Activated naive CD4-positive, alpha-beta T cell treated with anti-CD3 and anti-CD28 coated beads, Interleukin-2, amount 10 ng/mL, durations not matched to agents 7 days and 5 days (primary cell): ENCODE data around the gene ASTN1.

Source experiments
- CTCF ChIA-PET: fragments of 350-600 bp; sonication (Branson Sonifier 250); formaldehyde crosslinking; loops from one replicate; lab custom pipeline; 2021; ENCODE audit warnings: antibody characterized with exemption; lab: Charles Lee
- DNase-seq: peaks from one replicate; pipeline ENCODE4 v3.0.0-alpha.2; 2020
- H3K27ac Mint-ChIP-seq: one replicate; pipeline ENCODE4 v1.8.0; 2021; ENCODE audit warnings: mild to moderate bottlenecking, moderate library complexity, mixed read lengths
- H3K27me3 Mint-ChIP-seq: one replicate; pipeline ENCODE4 v1.8.0; 2021; ENCODE audit warnings: mild to moderate bottlenecking, mixed read lengths
- H3K36me3 Mint-ChIP-seq: one replicate; pipeline ENCODE4 v1.8.0; 2021; ENCODE audit warnings: mixed read lengths
- H3K4me1 Mint-ChIP-seq: one replicate; pipeline ENCODE4 v1.8.0; 2021; ENCODE audit warnings: mixed read lengths
- H3K4me3 Mint-ChIP-seq: one replicate; pipeline ENCODE4 v1.8.0; 2021; ENCODE audit warnings: mild to moderate bottlenecking, moderate library complexity, mixed read lengths
- H3K9me3 Mint-ChIP-seq: one replicate; pipeline ENCODE4 v1.8.0; 2021; ENCODE audit warnings: mixed read lengths

ASTN1 gene

GRCh38 chr1:177020851-177021589 is 143.5 kb downstream of the ASTN1 start:
- Mint-ChIP-seq H3K9me3 (no peaks in the 10 kb centered on the region), H3K4me3 (no peak overlapping the region), H3K4me1 (no peaks in the 10 kb centered on the region), H3K36me3 (no peaks in the 10 kb centered on the region), H3K27ac (no peak overlapping the region), H3K27me3 (no peaks in the 10 kb centered on the region)
- DNase-seq: no peak
- CTCF ChIA-PET: no interaction called here

- Mint-ChIP-seq H3K27me3 (no peaks in the 10 kb centered on the region), H3K4me3 (no peak overlapping the region), H3K27ac (no peak overlapping the region), H3K36me3 (no peaks in the 10 kb centered on the region), H3K4me1 (no peaks in the 10 kb centered on the region), H3K9me3 (no peaks in the 10 kb centered on the region)
- CTCF ChIA-PET: no interaction called here
- no peak for DNase-seq
These were observed 147.1 kb downstream of the ASTN1 start for GRCh38 chr1:177017287-177017852.

GRCh38 chr1:177014325-177014724 is 150.2 kb downstream of the ASTN1 start:
- Mint-ChIP-seq H3K36me3 (no peaks in the 10 kb centered on the region), H3K27me3 (no peaks in the 10 kb centered on the region), H3K9me3 (no peaks in the 10 kb centered on the region), H3K4me3 (no peak overlapping the region), H3K27ac (no peak overlapping the region), H3K4me1 (no peaks in the 10 kb centered on the region)
- DNase-seq: no peak
- CTCF ChIA-PET: no interaction called here

- DNase-seq: no peak
- no peaks in the 10 kb centered on the region for H3K9me3 Mint-ChIP-seq
- no peaks in the 10 kb centered on the region for H3K36me3 Mint-ChIP-seq
- H3K4me3 Mint-ChIP-seq: no peak overlapping the region
- H3K27me3 Mint-ChIP-seq: no peaks in the 10 kb centered on the region
- no peak overlapping the region for H3K27ac Mint-ChIP-seq
- no peaks in the 10 kb centered on the region for H3K4me1 Mint-ChIP-seq
- CTCF ChIA-PET: no interaction called here
These were observed 152.1 kb downstream of the ASTN1 start for GRCh38 chr1:177012342-177012925.

GRCh38 chr1:177011508-177011907 is 153.0 kb downstream of the ASTN1 start:
- H3K9me3 Mint-ChIP-seq: no peaks in the 10 kb centered on the region
- no peak for DNase-seq
- no peak overlapping the region for H3K27ac Mint-ChIP-seq
- H3K36me3 Mint-ChIP-seq: no peaks in the 10 kb centered on the region
- H3K27me3 Mint-ChIP-seq: no peaks in the 10 kb centered on the region
- CTCF ChIA-PET: no interaction called here
- no peak overlapping the region for H3K4me3 Mint-ChIP-seq
- no peaks in the 10 kb centered on the region for H3K4me1 Mint-ChIP-seq

GRCh38 chr1:177010211-177010825 is 154.2 kb downstream of the ASTN1 start:
- no peak overlapping the region for H3K4me3 Mint-ChIP-seq
- DNase-seq: no peak
- H3K4me1 Mint-ChIP-seq: no peaks in the 10 kb centered on the region
- H3K36me3 Mint-ChIP-seq: no peaks in the 10 kb centered on the region
- H3K27ac Mint-ChIP-seq: no peak overlapping the region
- CTCF ChIA-PET: no interaction called here
- H3K27me3 Mint-ChIP-seq: no peaks in the 10 kb centered on the region
- H3K9me3 Mint-ChIP-seq: no peaks in the 10 kb centered on the region

- no peaks in the 10 kb centered on the region for H3K9me3 Mint-ChIP-seq
- CTCF ChIA-PET: no interaction called here
- no peaks in the 10 kb centered on the region for H3K4me1 Mint-ChIP-seq
- no peak overlapping the region for H3K27ac Mint-ChIP-seq
- no peak for DNase-seq
- H3K27me3 Mint-ChIP-seq: no peaks in the 10 kb centered on the region
- no peaks in the 10 kb centered on the region for H3K36me3 Mint-ChIP-seq
- no peak overlapping the region for H3K4me3 Mint-ChIP-seq
These were observed 155.9 kb downstream of the ASTN1 start for GRCh38 chr1:177008653-177009052.

GRCh38 chr1:177007437-177008161 is 156.9 kb downstream of the ASTN1 start:
- CTCF ChIA-PET: no interaction called here
- Mint-ChIP-seq H3K9me3 (no peaks in the 10 kb centered on the region), H3K27ac (no peak overlapping the region), H3K27me3 (no peaks in the 10 kb centered on the region), H3K4me1 (no peaks in the 10 kb centered on the region), H3K36me3 (no peaks in the 10 kb centered on the region), H3K4me3 (no peak overlapping the region)
- no peak for DNase-seq

- DNase-seq: no peak
- Mint-ChIP-seq H3K36me3 (no peaks in the 10 kb centered on the region), H3K4me3 (no peak overlapping the region), H3K9me3 (no peaks in the 10 kb centered on the region), H3K27ac (no peak overlapping the region), H3K4me1 (no peaks in the 10 kb centered on the region), H3K27me3 (no peaks in the 10 kb centered on the region)
- CTCF ChIA-PET: no interaction called here
These were observed 161.6 kb downstream of the ASTN1 start for GRCh38 chr1:177002891-177003290.

GRCh38 chr1:177001556-177001955 is 163.0 kb downstream of the ASTN1 start:
- CTCF ChIA-PET: no interaction called here
- H3K27me3 Mint-ChIP-seq: no peaks in the 10 kb centered on the region
- no peaks in the 10 kb centered on the region for H3K36me3 Mint-ChIP-seq

GRCh38 chr1:176998183-176998795 is 166.2 kb downstream of the ASTN1 start:
- Mint-ChIP-seq H3K36me3 (no peaks in the 10 kb centered on the region), H3K27me3 (no peaks in the 10 kb centered on the region), H3K27ac (no peak overlapping the region), H3K4me1 (no peaks in the 10 kb centered on the region), H3K9me3 (no peaks in the 10 kb centered on the region), H3K4me3 (no peak overlapping the region)
- no peak for DNase-seq
- CTCF ChIA-PET: interaction anchor here (0.7 kb wide), 1 partner anchor 627 kb away, joined by 3 read pairs; no protein-coding TSS in a partner anchor

More at GRCh38 chr1:177001556-177001955, 163.0 kb downstream of the ASTN1 start:
- no peaks in the 10 kb centered on the region for H3K4me1 Mint-ChIP-seq
- no peak for DNase-seq
- H3K27ac Mint-ChIP-seq: no peak overlapping the region
- no peak overlapping the region for H3K4me3 Mint-ChIP-seq
- no peaks in the 10 kb centered on the region for H3K9me3 Mint-ChIP-seq

- Mint-ChIP-seq H3K4me1 (no peaks in the 10 kb centered on the region), H3K27ac (no peak overlapping the region), H3K4me3 (no peak overlapping the region), H3K27me3 (no peaks in the 10 kb centered on the region), H3K9me3 (no peaks in the 10 kb centered on the region), H3K36me3 (no peaks in the 10 kb centered on the region)
- no peak for DNase-seq
- CTCF ChIA-PET: no interaction called here
These were observed 167.9 kb downstream of the ASTN1 start for GRCh38 chr1:176996456-176997090.

GRCh38 chr1:176994931-176995596 is 169.4 kb downstream of the ASTN1 start:
- Mint-ChIP-seq H3K4me1 (no peaks in the 10 kb centered on the region), H3K27me3 (no peaks in the 10 kb centered on the region), H3K9me3 (no peaks in the 10 kb centered on the region), H3K36me3 (no peaks in the 10 kb centered on the region), H3K4me3 (no peak overlapping the region), H3K27ac (no peak overlapping the region)
- no peak for DNase-seq
- CTCF ChIA-PET: no interaction called here
